ENCODE data around the gene SOX6.

SOX6 gene

GRCh38 chr11:16217631-16218030 is 138.7 kb downstream of the SOX6 start:
- Histone ChIP-seq H3K4me2 (ENCODE audit: low read depth, low read length, poor library complexity, severe bottlenecking) (no peak overlapping the region), H3F3A (ENCODE audit: low read depth) (no peaks in the 10 kb centered on the region), H3K9me3 (ENCODE audit: insufficient read depth, low read depth, low read length) (no peaks in the 10 kb centered on the region), H3K9ac (ENCODE audit: low read depth, low read length, poor library complexity, severe bottlenecking) (no peak overlapping the region), H3K9me2 (replicated peaks; ENCODE audit: low read depth, low read length) (no peaks in the 10 kb centered on the region), H3K36me3 (ENCODE audit: insufficient read depth, low read length) (no peaks in the 10 kb centered on the region), H3K4me1 (ENCODE audit: insufficient read depth, low read length, poor library complexity, severe bottlenecking) (no peaks in the 10 kb centered on the region), H3K4me3 (ENCODE audit: low read length, poor library complexity, severe bottlenecking) (no peak overlapping the region), H3K79me2 (ENCODE audit: insufficient read depth, low read length) (no peaks in the 10 kb centered on the region), H3K27me3 (ENCODE audit: insufficient read depth, low read length, poor library complexity, severe bottlenecking) (no peaks in the 10 kb centered on the region), H4K20me1 (ENCODE audit: insufficient read depth, low read length, poor library complexity, severe bottlenecking) (no peaks in the 10 kb centered on the region), H2AFZ (ENCODE audit: low read length) (no peak overlapping the region)
- TF ChIP-seq CTCF (conservative IDR thresholded peaks at IDR 0.05; ENCODE audit: low read length) (no peak), EZH2phosphoT487 (IDR thresholded peaks at IDR 0.05; ENCODE audit: borderline replicate concordance) (no peak)

- TF ChIP-seq EZH2phosphoT487 (IDR thresholded peaks at IDR 0.05; ENCODE audit: borderline replicate concordance) = no peak
- Histone ChIP-seq H4K20me1 (ENCODE audit: insufficient read depth, low read length, poor library complexity, severe bottlenecking) (no peaks in the 10 kb centered on the region), H3K9me3 (ENCODE audit: insufficient read depth, low read depth, low read length) (no peaks in the 10 kb centered on the region), H3K9ac (ENCODE audit: low read depth, low read length, poor library complexity, severe bottlenecking) (no peak overlapping the region), H3K9me2 (replicated peaks; ENCODE audit: low read depth, low read length) (no peaks in the 10 kb centered on the region), H3K4me2 (ENCODE audit: low read depth, low read length, poor library complexity, severe bottlenecking) (no peak overlapping the region), H3K4me3 (ENCODE audit: low read length, poor library complexity, severe bottlenecking) (no peak overlapping the region), H3K27me3 (ENCODE audit: insufficient read depth, low read length, poor library complexity, severe bottlenecking) (no peaks in the 10 kb centered on the region), H3K36me3 (ENCODE audit: insufficient read depth, low read length) (no peaks in the 10 kb centered on the region), H3K79me2 (ENCODE audit: insufficient read depth, low read length) (no peaks in the 10 kb centered on the region), H2AFZ (ENCODE audit: low read length) (no peak overlapping the region), H3K4me1 (ENCODE audit: insufficient read depth, low read length, poor library complexity, severe bottlenecking) (no peaks in the 10 kb centered on the region), H3F3A (ENCODE audit: low read depth) (no peaks in the 10 kb centered on the region)
These were observed 139.5 kb downstream of the SOX6 start for GRCh38 chr11:16216831-16217230.

- H3F3A ChIP-seq (ENCODE audit: low read depth) = no peaks in the 10 kb centered on the region
- H3K4me3 ChIP-seq (ENCODE audit: low read length, poor library complexity, severe bottlenecking) = no peak overlapping the region
- H3K9me2 ChIP-seq (replicated peaks; ENCODE audit: low read depth, low read length) = no peaks in the 10 kb centered on the region
- no peak overlapping the region for H3K4me2 ChIP-seq (ENCODE audit: low read depth, low read length, poor library complexity, severe bottlenecking)
- no peaks in the 10 kb centered on the region for H3K27me3 ChIP-seq (ENCODE audit: insufficient read depth, low read length, poor library complexity, severe bottlenecking)
- H3K4me1 ChIP-seq (ENCODE audit: insufficient read depth, low read length, poor library complexity, severe bottlenecking) = no peaks in the 10 kb centered on the region
- no peaks in the 10 kb centered on the region for H4K20me1 ChIP-seq (ENCODE audit: insufficient read depth, low read length, poor library complexity, severe bottlenecking)
- H3K9ac ChIP-seq (ENCODE audit: low read depth, low read length, poor library complexity, severe bottlenecking) = no peak overlapping the region
- H3K79me2 ChIP-seq (ENCODE audit: insufficient read depth, low read length) = no peaks in the 10 kb centered on the region
- TF ChIP-seq EZH2phosphoT487 (IDR thresholded peaks at IDR 0.05; ENCODE audit: borderline replicate concordance) (no peak), CTCF (conservative IDR thresholded peaks at IDR 0.05; ENCODE audit: low read length) (no peak)
- no peak overlapping the region for H2AFZ ChIP-seq (ENCODE audit: low read length)
- no peaks in the 10 kb centered on the region for H3K36me3 ChIP-seq (ENCODE audit: insufficient read depth, low read length)
- H3K9me3 ChIP-seq (ENCODE audit: insufficient read depth, low read depth, low read length) = no peaks in the 10 kb centered on the region
These were observed 141.0 kb downstream of the SOX6 start for GRCh38 chr11:16215352-16215751.

- no peak overlapping the region for H3K9ac ChIP-seq (ENCODE audit: low read depth, low read length, poor library complexity, severe bottlenecking)
- no peaks in the 10 kb centered on the region for H3K36me3 ChIP-seq (ENCODE audit: insufficient read depth, low read length)
- H3K4me3 ChIP-seq (ENCODE audit: low read length, poor library complexity, severe bottlenecking) = no peak overlapping the region
- H3K4me2 ChIP-seq (ENCODE audit: low read depth, low read length, poor library complexity, severe bottlenecking) = no peak overlapping the region
- H2AFZ ChIP-seq (ENCODE audit: low read length) = no peak overlapping the region
- no peaks in the 10 kb centered on the region for H3F3A ChIP-seq (ENCODE audit: low read depth)
- H3K27me3 ChIP-seq (ENCODE audit: insufficient read depth, low read length, poor library complexity, severe bottlenecking) = no peaks in the 10 kb centered on the region
- no peak for TF ChIP-seq EZH2phosphoT487 (IDR thresholded peaks at IDR 0.05; ENCODE audit: borderline replicate concordance)
- TF ChIP-seq CTCF (conservative IDR thresholded peaks at IDR 0.05; ENCODE audit: low read length) = no peak
- no peaks in the 10 kb centered on the region for H4K20me1 ChIP-seq (ENCODE audit: insufficient read depth, low read length, poor library complexity, severe bottlenecking)
- no peaks in the 10 kb centered on the region for H3K4me1 ChIP-seq (ENCODE audit: insufficient read depth, low read length, poor library complexity, severe bottlenecking)
- no peaks in the 10 kb centered on the region for H3K9me3 ChIP-seq (ENCODE audit: insufficient read depth, low read depth, low read length)
- H3K9me2 ChIP-seq (replicated peaks; ENCODE audit: low read depth, low read length) = no peaks in the 10 kb centered on the region
- H3K79me2 ChIP-seq (ENCODE audit: insufficient read depth, low read length) = no peaks in the 10 kb centered on the region
These were observed 144.9 kb downstream of the SOX6 start for GRCh38 chr11:16211407-16211806.

Measured in Loucy (cell line).